Hepatocyte (in vitro differentiated cells): ENCODE data around the gene GNA14.

Source experiments
- CTCF ChIP-seq: fragments of 200-600 bp; sonication (generic); IDR thresholded peaks from 2 replicates; pipeline ENCODE4 v1.5.1; 2016; ENCODE audit warnings: antibody characterized with exemption, mild to moderate bottlenecking; ENCODE audit not compliant: poor library complexity
- EZH2 ChIP-seq: fragments of 200-600 bp; sonication (generic); IDR thresholded peaks from 2 replicates; pipeline ENCODE4 v1.6.1; 2016; ENCODE audit warnings: antibody characterized with exemption, mild to moderate bottlenecking, borderline replicate concordance

- no peak for TF ChIP-seq CTCF
- no peak for TF ChIP-seq EZH2
Measured at GRCh38 chr9:77677397-77677796, 29.3 kb upstream of the GNA14 start.
